Kidney (tissue), 14 donors: Measurements from ENCODE around the gene SMIM24. TPM values are rescaled to one million over a fixed set of nuclear protein-coding genes. Genes with fewer than 3 reads are reported as not detected.

Experiments used
- DNase-seq, 5 donors: peaks; one replicate each; pipeline ENCODE4 v3.0.0-alpha.2; 2013 to 2020
- FAIRE-seq: peaks from 2 replicates; lab custom pipeline; 2012; peaks lifted over from hg19 to GRCh38; lab: Jason Lieb, UNC
- H3K27ac ChIP-seq, 2 donors: one replicate each; pipeline ENCODE4 v1.7.0; 2013; ENCODE audit warnings: low read depth in 2 of 2, low read length in 2 of 2, inconsistent platforms in 1 of 2
- H3K27me3 ChIP-seq: one replicate; pipeline ENCODE4 v1.7.1; 2013; ENCODE audit warnings: low read length, inconsistent platforms; ENCODE audit not compliant: control insufficient read depth, insufficient read depth
- H3K36me3 ChIP-seq, 3 donors: one replicate each; pipeline versions ENCODE4 v1.7.0 to v1.7.1; 2013; ENCODE audit warnings: low read length in 3 of 3, control low read depth in 1 of 3, inconsistent platforms in 1 of 3; ENCODE audit not compliant: insufficient read depth in 3 of 3, control insufficient read depth in 2 of 3
- H3K4me1 ChIP-seq, 3 donors: one replicate each; pipeline versions ENCODE4 v1.7.0 to v1.7.1; 2013; ENCODE audit warnings: low read length in 3 of 3, inconsistent platforms in 1 of 3, low read depth in 1 of 3; ENCODE audit not compliant: control insufficient read depth in 2 of 3, insufficient read depth in 2 of 3
- H3K4me3 ChIP-seq, 3 donors: one replicate each; pipeline versions ENCODE4 v1.7.0 to v1.8.1; 2013; ENCODE audit warnings: low read length in 3 of 3, control low read depth in 1 of 3, inconsistent platforms in 1 of 3
- H3K9ac ChIP-seq, 3 donors: one replicate each; pipeline versions ENCODE4 v1.7.0 to v1.7.1; 2013; ENCODE audit warnings: low read length in 3 of 3, control low read depth in 1 of 3, inconsistent platforms in 1 of 3
- H3K9me3 ChIP-seq, 3 donors: one replicate each; pipeline versions ENCODE4 v1.7.0 to v1.7.1; 2013; ENCODE audit warnings: low read length in 3 of 3, control low read depth in 1 of 3, inconsistent platforms in 1 of 3; ENCODE audit not compliant: control insufficient read depth in 2 of 3, insufficient read depth in 1 of 3
- intact Hi-C: fragments of 100-400 bp; cut with DNase I; formaldehyde crosslinking; loops from one replicate; pipeline ENCODE4 v1.11.1; 2022
- polyA plus RNA-seq: library from polyadenylated mRNA; stranded (reverse); fragments of 350-450 nt; fragmentation: Illumina TruSeq; extraction: RNeasy Lipid Tissue Mini Kit (QIAGEN cat#74804); gene quantifications from one replicate; pipeline ENCODE4 v1.2.3, GENCODE V29; 2014; ENCODE audit warnings: low read depth, low replicate concordance; ENCODE audit not compliant: insufficient read depth
- total RNA-seq: library from RNA; stranded (reverse); fragmentation: NEBNext Ultra II Directional; extraction: Animal tissue kit (Norgen Biotek cat#: 25700); gene quantifications from one replicate; pipeline ENCODE4 v1.2.1, GENCODE V29; 2021
- TF ChIP-seq, protein P1 (sequence below): IDR thresholded peaks from 3 replicates; pipeline ENCODE4 v1.5.1; 2012; ENCODE audit warnings: mild to moderate bottlenecking, moderate library complexity, borderline replicate concordance; ENCODE audit not compliant: insufficient read depth; ENCODE audit errors: extremely low read depth
- donor health status: control.
- donor health status: control.
- donor health status: control.
- donor health status: control.
- donor health status: control.
- donor health status: DM: yes; HTN: yes; CAD: no.
- donor health status: Normal renal cell carcinoma (clear cell type).

The SMIM24 gene
- total and polyA plus RNA-seq, 2 donors from 2014 or later = 49.8 to 1,108 TPM

DNA sequence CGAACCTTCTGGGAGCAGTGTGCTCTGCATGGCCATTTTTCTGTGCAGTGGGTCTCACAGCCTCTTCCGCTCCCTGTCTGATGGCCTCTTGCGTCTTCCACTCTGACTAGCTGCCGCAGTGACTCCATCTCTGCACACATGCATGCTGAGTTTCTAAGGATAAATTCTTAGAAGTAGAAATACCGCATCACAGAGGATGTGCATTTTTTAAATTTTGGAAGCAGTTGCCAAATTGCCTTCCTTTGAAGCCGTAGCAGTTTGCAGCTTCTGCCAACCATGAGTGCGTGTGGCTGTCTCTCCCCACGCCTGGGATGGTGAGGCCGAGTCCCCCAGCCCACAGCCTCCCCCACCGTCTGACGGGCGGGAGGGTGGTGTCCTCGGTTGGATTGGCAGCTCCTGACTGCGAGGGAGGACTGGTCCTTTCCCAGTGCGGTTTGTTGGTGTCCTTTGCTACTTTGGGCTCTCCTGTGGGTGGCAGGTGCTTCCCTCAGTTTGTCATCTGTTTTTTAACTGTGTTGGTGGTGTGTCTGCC lies 35.6 kb upstream of the SMIM24 start:
- TF ChIP-seq, protein P1, sequence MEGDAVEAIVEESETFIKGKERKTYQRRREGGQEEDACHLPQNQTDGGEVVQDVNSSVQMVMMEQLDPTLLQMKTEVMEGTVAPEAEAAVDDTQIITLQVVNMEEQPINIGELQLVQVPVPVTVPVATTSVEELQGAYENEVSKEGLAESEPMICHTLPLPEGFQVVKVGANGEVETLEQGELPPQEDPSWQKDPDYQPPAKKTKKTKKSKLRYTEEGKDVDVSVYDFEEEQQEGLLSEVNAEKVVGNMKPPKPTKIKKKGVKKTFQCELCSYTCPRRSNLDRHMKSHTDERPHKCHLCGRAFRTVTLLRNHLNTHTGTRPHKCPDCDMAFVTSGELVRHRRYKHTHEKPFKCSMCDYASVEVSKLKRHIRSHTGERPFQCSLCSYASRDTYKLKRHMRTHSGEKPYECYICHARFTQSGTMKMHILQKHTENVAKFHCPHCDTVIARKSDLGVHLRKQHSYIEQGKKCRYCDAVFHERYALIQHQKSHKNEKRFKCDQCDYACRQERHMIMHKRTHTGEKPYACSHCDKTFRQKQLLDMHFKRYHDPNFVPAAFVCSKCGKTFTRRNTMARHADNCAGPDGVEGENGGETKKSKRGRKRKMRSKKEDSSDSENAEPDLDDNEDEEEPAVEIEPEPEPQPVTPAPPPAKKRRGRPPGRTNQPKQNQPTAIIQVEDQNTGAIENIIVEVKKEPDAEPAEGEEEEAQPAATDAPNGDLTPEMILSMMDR = no peak
- Histone ChIP-seq H3K9me3 (no peaks in the 10 kb centered on the region), H3K27ac (no peak overlapping the region), H3K4me3 (no peak overlapping the region), H3K4me1 (peaks cover 0 to 13% (median 7%) of the 10 kb centered on the region in 3 donors), H3K36me3 (peaks cover 0 to 10% (median 4%) of the 10 kb centered on the region in 3 donors), H3K9ac (no peak overlapping the region), H3K27me3 (no peaks in the 10 kb centered on the region)
- no peak for FAIRE-seq
- peak in 1 of 5 donors; percentile 40 for DNase-seq
- intact Hi-C loops = no loop called here

DNA sequence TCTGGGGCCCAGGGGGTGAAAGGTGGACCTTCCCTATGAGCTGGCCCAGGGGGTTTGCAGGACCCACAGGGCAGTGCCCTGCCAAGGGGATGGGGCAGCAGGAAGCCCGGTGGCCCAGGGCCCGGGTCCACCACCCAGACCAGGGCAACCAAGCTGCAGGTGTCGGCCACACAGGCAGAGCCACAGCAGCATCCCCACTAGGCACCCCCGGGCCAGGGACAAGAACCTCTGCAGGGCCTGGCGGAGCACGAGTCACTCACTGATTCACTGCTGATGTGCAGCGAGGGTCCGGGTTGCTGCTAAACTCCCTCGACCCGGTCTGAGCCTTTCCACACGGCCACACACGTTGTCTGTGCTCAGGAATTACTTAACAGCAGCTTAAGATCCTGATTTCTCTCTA lies 34.6 kb upstream of the SMIM24 start:
- TF ChIP-seq, protein P1 = no peak
- Histone ChIP-seq H3K36me3 (peaks cover 0 to 13% (median 4%) of the 10 kb centered on the region in 3 donors), H3K9me3 (no peaks in the 10 kb centered on the region), H3K27ac (no peak overlapping the region), H3K9ac (no peak overlapping the region), H3K27me3 (no peaks in the 10 kb centered on the region), H3K4me3 (no peak overlapping the region), H3K4me1 (peaks cover 0 to 13% (median 7%) of the 10 kb centered on the region in 3 donors)
- intact Hi-C loops = no loop called here
- DNase-seq (no peak), FAIRE-seq (no peak)

DNA sequence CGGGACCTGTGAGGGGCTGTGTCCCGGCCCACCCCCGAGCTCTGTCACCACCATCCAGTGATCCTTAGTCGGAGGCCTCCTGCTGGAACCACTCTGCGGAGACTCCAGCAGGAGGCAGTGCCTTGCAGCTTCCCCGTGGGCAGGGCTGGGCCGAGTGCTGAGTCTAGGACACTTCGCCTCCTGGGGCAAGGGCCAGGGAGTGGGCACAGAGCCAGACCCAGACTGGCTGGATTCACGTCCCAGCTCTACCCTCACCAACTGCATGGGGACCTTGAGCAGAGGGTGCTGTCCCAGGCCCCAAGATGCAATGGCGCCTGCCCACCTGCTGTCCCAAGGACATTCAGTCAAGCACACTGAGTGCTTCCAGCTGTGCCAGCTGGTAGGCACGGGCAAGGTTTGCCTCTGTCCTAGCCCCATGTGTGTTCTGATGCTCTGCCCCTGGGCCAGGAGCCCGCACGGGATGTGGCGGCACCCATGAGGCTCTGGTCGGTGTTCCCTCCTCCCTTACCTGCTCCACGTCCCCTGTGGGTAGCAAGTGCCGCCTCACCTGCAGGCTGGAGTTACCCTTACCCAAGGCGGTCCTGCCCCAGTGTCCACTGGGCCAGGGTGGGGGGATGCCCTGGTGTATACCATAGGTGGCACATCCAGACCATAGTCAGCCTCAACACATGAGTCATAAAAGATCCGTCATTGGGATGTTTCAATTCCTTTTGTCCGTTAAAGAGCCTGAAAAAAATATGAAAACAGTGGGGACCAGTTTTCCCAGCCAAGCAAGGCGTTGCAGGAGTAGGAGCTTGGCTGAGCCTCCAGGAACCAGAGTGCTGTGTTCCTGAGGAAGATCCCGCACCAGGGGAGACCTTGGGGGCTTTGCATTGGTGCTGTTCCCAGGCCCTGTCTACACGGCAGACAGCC lies 33.2 kb upstream of the SMIM24 start:
- FAIRE-seq (no peak), DNase-seq (no peak)
- intact Hi-C loops = no loop called here
- TF ChIP-seq, protein P1 = no peak
- Histone ChIP-seq H3K36me3 (peaks cover 0 to 10% (median under 1%) of the 10 kb centered on the region in 3 donors), H3K9ac (no peak overlapping the region), H3K27me3 (no peaks in the 10 kb centered on the region), H3K9me3 (no peaks in the 10 kb centered on the region), H3K4me1 (peaks cover 0 to 13% (median 7%) of the 10 kb centered on the region in 3 donors), H3K4me3 (no peak overlapping the region), H3K27ac (no peak overlapping the region)
